IMR-90 (cell line): ENCODE results near the gene ANKLE1. TPM values are rescaled to one million over a fixed set of nuclear protein-coding genes. Genes with fewer than 3 reads are reported as not detected.

Experiments used
- ATAC-seq: fragments of 200-7000 bp; cut with Tn5 transposase; 2 replicates; pipeline ENCODE4 v1.9.1; 2020; ENCODE audit warnings: low read depth, mild to moderate bottlenecking, moderate library complexity
- BruUV-seq: library from RNA; stranded (reverse); fragments of 400-500 nt; replicated peaks from 2 replicates; lab custom pipeline; 2021; lab: Mats Ljungman, UMichigan
- CTCF ChIA-PET: fragments of 300-600 bp; formaldehyde crosslinking; extraction: SDS; loops from one replicate; lab custom pipeline; 2021; ENCODE audit warnings: antibody characterized with exemption; lab: Yijun Ruan, JAX
- POLR2A ChIA-PET: fragments of 300-600 bp; sonication (Branson Sonifier 250); formaldehyde crosslinking; loops from one replicate; lab custom pipeline; 2022; ENCODE audit warnings: antibody characterized with exemption; ENCODE audit not compliant: unreplicated experiment; lab: Charles Lee
- DNase-seq: peaks from one replicate; pipeline ENCODE4 v3.0.0; 2013
- H2AFZ ChIP-seq: replicated peaks from 2 replicates; pipeline ENCODE3; 2013; ENCODE audit warnings: low read length, mild to moderate bottlenecking; ENCODE audit not compliant: poor library complexity
- H2AK5ac ChIP-seq: 2 replicates; pipeline ENCODE4 v1.6.1; 2013; ENCODE audit warnings: low read depth, low read length, inconsistent platforms
- H2AK9ac ChIP-seq: replicated peaks from 2 replicates; pipeline ENCODE3; 2013; ENCODE audit warnings: mild to moderate bottlenecking, low read depth, low read length, moderate library complexity; ENCODE audit not compliant: poor library complexity
- H2BK120ac ChIP-seq: 2 replicates; pipeline ENCODE4 v1.6.1; 2013; ENCODE audit warnings: low read depth, low read length, inconsistent platforms
- H2BK15ac ChIP-seq: 3 replicates; pipeline ENCODE4 v1.6.1; 2013; ENCODE audit warnings: low read depth, low read length, inconsistent platforms
- H2BK20ac ChIP-seq: 2 replicates; pipeline ENCODE4 v1.6.1; 2013; ENCODE audit warnings: low read depth, mild to moderate bottlenecking, inconsistent platforms, low read length, moderate library complexity
- H2BK5ac ChIP-seq: 2 replicates; pipeline ENCODE4 v1.6.1; 2013; ENCODE audit warnings: mild to moderate bottlenecking, low read depth, low read length, inconsistent platforms; ENCODE audit not compliant: poor library complexity, severe bottlenecking
- H3K14ac ChIP-seq: replicated peaks from 2 replicates; pipeline ENCODE4 v1.6.1; 2013; ENCODE audit warnings: low read depth, low read length, inconsistent platforms
- H3K18ac ChIP-seq: 2 replicates; pipeline ENCODE4 v1.6.1; 2013; ENCODE audit warnings: low read depth, low read length, control low read depth
- H3K23ac ChIP-seq: 2 replicates; pipeline ENCODE4 v1.6.1; 2013; ENCODE audit warnings: low read depth, low read length, inconsistent platforms
- H3K27ac ChIP-seq: 2 replicates; pipeline ENCODE4 v1.5.1; 2013; ENCODE audit warnings: mild to moderate bottlenecking, control low read depth, low read length; ENCODE audit not compliant: insufficient read depth
- H3K27me3 ChIP-seq: 2 replicates; pipeline ENCODE4 v1.6.1; 2013; ENCODE audit warnings: low read length; ENCODE audit not compliant: control insufficient read depth, insufficient read depth
- H3K36me3 ChIP-seq: 2 replicates; pipeline ENCODE4 v1.6.1; 2013; ENCODE audit warnings: low read length, mixed read lengths; ENCODE audit not compliant: control insufficient read depth, insufficient read depth
- H3K4ac ChIP-seq: 2 replicates; pipeline ENCODE4 v1.6.1; 2013; ENCODE audit warnings: low read depth, low read length, inconsistent platforms
- H3K4me1 ChIP-seq: 2 replicates; pipeline ENCODE4 v1.6.1; 2013; ENCODE audit warnings: low read length, mixed read lengths; ENCODE audit not compliant: control insufficient read depth, insufficient read depth
- H3K4me2 ChIP-seq: 2 replicates; pipeline ENCODE4 v1.6.1; 2013; ENCODE audit warnings: low read depth, mild to moderate bottlenecking, control low read depth, low read length, moderate library complexity
- H3K4me3 ChIP-seq: 2 replicates; pipeline ENCODE4 v1.5.1; 2013; ENCODE audit warnings: low read depth, mild to moderate bottlenecking, control low read depth, low read length, moderate library complexity; ENCODE audit not compliant: insufficient read depth
- H3K56ac ChIP-seq: 2 replicates; pipeline ENCODE4 v1.6.1; 2013; ENCODE audit warnings: low read length, inconsistent platforms; ENCODE audit not compliant: insufficient read depth; ENCODE audit errors: extremely low read depth
- H3K79me1 ChIP-seq, 2 experiments: 2 replicates each; pipeline ENCODE4 v1.6.1; 2013; ENCODE audit warnings: low read length in 2 of 2, inconsistent platforms in 1 of 2, low read depth in 1 of 2
- H3K9ac ChIP-seq: 2 replicates; pipeline ENCODE4 v1.6.1; 2013; ENCODE audit warnings: low read depth, low read length, control low read depth
- H3K9me1 ChIP-seq: 2 replicates; pipeline ENCODE4 v1.6.1; 2013; ENCODE audit warnings: low read length, inconsistent platforms; ENCODE audit not compliant: insufficient read depth
- H3K9me3 ChIP-seq: 2 replicates; pipeline ENCODE4 v1.6.1; 2013; ENCODE audit warnings: low read length; ENCODE audit not compliant: control insufficient read depth, insufficient read depth
- H4K20me1 ChIP-seq: 2 replicates; pipeline ENCODE4 v1.6.1; 2013; ENCODE audit warnings: low read length, inconsistent platforms; ENCODE audit not compliant: insufficient read depth
- H4K5ac ChIP-seq: 2 replicates; pipeline ENCODE4 v1.6.1; 2013; ENCODE audit warnings: mild to moderate bottlenecking, low read depth, low read length, control low read depth
- H4K8ac ChIP-seq, 2 experiments: 2 replicates each; pipeline ENCODE4 v1.6.1; 2013; ENCODE audit warnings: low read depth in 2 of 2, low read length in 2 of 2, control low read depth in 1 of 2, inconsistent platforms in 1 of 2
- H4K91ac ChIP-seq: 2 replicates; pipeline ENCODE4 v1.6.1; 2013; ENCODE audit warnings: low read depth, low read length, inconsistent platforms; ENCODE audit not compliant: insufficient read depth
- BHLHE40 ChIP-seq: fragments of 150-350 bp; IDR thresholded peaks from 2 replicates; pipeline ENCODE4 v1.6.1; 2016; ENCODE audit warnings: mild to moderate bottlenecking, low read depth, low read length
- CEBPB ChIP-seq: IDR thresholded peaks from 2 replicates; pipeline ENCODE4 v1.6.1; 2012; ENCODE audit warnings: low read depth, low read length, improper control_type of control experiment
- CHD1 ChIP-seq: IDR thresholded peaks from 2 replicates; pipeline ENCODE4 v1.6.1; 2012; ENCODE audit warnings: low read depth, low read length, improper control_type of control experiment
- FOS ChIP-seq: fragments of 150-350 bp; IDR thresholded peaks from 2 replicates; pipeline ENCODE4 v1.6.1; 2016; ENCODE audit warnings: low read depth, low read length
- MAFK ChIP-seq: IDR thresholded peaks from 2 replicates; pipeline ENCODE4 v1.6.1; 2012; ENCODE audit warnings: low read depth, low read length, improper control_type of control experiment
- MAZ ChIP-seq: IDR thresholded peaks from 2 replicates; pipeline ENCODE4 v1.6.1; 2012; ENCODE audit warnings: low read depth, mild to moderate bottlenecking, low read length, improper control_type of control experiment, moderate library complexity, borderline replicate concordance
- MXI1 ChIP-seq: IDR thresholded peaks from 2 replicates; pipeline ENCODE4 v1.6.1; 2012; ENCODE audit warnings: low read depth, mild to moderate bottlenecking, low read length, moderate library complexity, borderline replicate concordance
- NFE2L2 ChIP-seq: fragments of 150-350 bp; IDR thresholded peaks from 2 replicates; pipeline ENCODE4 v1.6.1; 2016; ENCODE audit warnings: low read depth, mild to moderate bottlenecking, low read length
- POLR2A ChIP-seq: IDR thresholded peaks from 2 replicates; pipeline ENCODE4 v1.6.1; 2012; ENCODE audit warnings: mild to moderate bottlenecking, low read depth, low read length
- RAD21 ChIP-seq: IDR thresholded peaks from 2 replicates; pipeline ENCODE4 v1.6.1; 2012; ENCODE audit warnings: low read length, improper control_type of control experiment
- RCOR1 ChIP-seq: IDR thresholded peaks from 2 replicates; pipeline ENCODE4 v1.6.1; 2012; ENCODE audit warnings: mild to moderate bottlenecking, low read length, improper control_type of control experiment; ENCODE audit not compliant: insufficient replicate concordance
- RFX5 ChIP-seq: IDR thresholded peaks from 2 replicates; pipeline ENCODE4 v1.8.0; 2012; ENCODE audit warnings: low read depth, mild to moderate bottlenecking, low read length, moderate library complexity
- SMC3 ChIP-seq: fragments of 150-350 bp; IDR thresholded peaks from 2 replicates; pipeline ENCODE4 v1.6.1; 2016; ENCODE audit warnings: low read depth, mild to moderate bottlenecking, antibody characterized with exemption, low read length, moderate library complexity
- WGBS, 2 experiments: methylation state at CpG; one replicate each; pipeline versions ENCODE4 v1.1.5 to v1.1.7; 2013; ENCODE audit warnings: missing lambda C conversion rate in 2 of 2; ENCODE audit not compliant: insufficient read length in 1 of 2; ENCODE audit errors: extremely low coverage in 2 of 2; 5-methylcytosine and 5-hydroxymethylcytosine counted together
- dilution Hi-C: fragments of 300-500 bp; cut with HindIII; formaldehyde crosslinking; loops from one replicate; pipeline ENCODE4 v1.14.3; 2018; ENCODE audit warnings: low sequenced_read_pairs; ENCODE audit not compliant: unreplicated experiment
- in situ Hi-C: fragments of 300-500 bp; cut with MboI; formaldehyde crosslinking; loops from 3 replicates; pipeline ENCODE4 v1.14.3; 2019; ENCODE audit warnings: low sequenced_read_pairs, inconsistent platforms, mixed read lengths
- intact Hi-C: fragments of 100-400 bp; cut with micrococcal nuclease; formaldehyde crosslinking; loops from 2 replicates; pipeline ENCODE4 v1.10.0; 2022
- polyA plus RNA-seq, 3 experiments: library from polyadenylated mRNA; depleted of rRNA; stranded (reverse); fragments of >200 nt; gene quantifications; 2 replicates each; pipeline ENCODE4 v1.2.3, GENCODE V29; 2012; ENCODE audit warnings: low replicate concordance in 1 of 3
- total RNA-seq: library from RNA; depleted of rRNA; stranded (reverse); fragments of >200 nt; gene quantifications from 2 replicates; pipeline ENCODE4 v1.2.3, GENCODE V29; 2012
- TF ChIP-seq, protein P1 (sequence below): fragments of 150-350 bp; IDR thresholded peaks from 2 replicates; pipeline ENCODE4 v1.6.1; 2017; ENCODE audit warnings: mild to moderate bottlenecking, antibody characterized with exemption, low read length, low read depth
- TF ChIP-seq, protein P2 (sequence below): fragments of 150-350 bp; IDR thresholded peaks from 2 replicates; pipeline ENCODE4 v1.6.1; 2016; ENCODE audit warnings: low read depth, mild to moderate bottlenecking, low read length, moderate library complexity, borderline replicate concordance
- TF ChIP-seq, protein P3 (sequence below): conservative IDR thresholded peaks from 2 replicates; pipeline ENCODE4 v1.5.1; 2012; ENCODE audit warnings: mild to moderate bottlenecking, low read depth, low read length, improper control_type of control experiment

The ANKLE1 gene
- total and polyA plus RNA-seq, 2 of the 4 experiments (the other 2 are of a cell fraction), result under 0.01 to 0.87 TPM

DNA sequence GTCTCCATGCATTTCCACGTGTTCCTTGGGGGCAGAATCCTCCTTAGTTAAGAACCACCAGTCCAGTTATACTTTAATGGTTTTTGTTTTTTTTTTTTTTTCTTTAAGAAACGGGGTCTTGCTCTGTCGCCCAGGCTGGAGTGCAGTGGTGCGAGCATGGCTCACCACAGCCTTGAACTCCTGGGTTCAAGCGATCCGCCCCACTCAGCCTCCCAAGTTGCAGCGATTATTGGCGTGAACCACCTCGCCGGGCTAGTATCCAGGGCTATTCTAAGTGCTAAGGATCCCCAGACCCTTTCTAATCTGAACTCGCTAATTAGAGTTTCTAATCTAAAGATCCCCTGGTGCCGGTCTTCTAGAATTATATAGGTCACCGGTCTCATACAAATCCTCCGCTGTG is 11.9 kb downstream of the ANKLE1 start:
- H4K20me1 ChIP-seq, result 0 out of 2 replicates have a peak, but pooled peaks cover 3% of the 10 kb centered on the region
- no peak overlapping the region for H3K18ac ChIP-seq
- no peak overlapping the region for H2AK5ac ChIP-seq
- ATAC-seq, result no peak
- no peaks in the 10 kb centered on the region for H3K27me3 ChIP-seq
- no peak overlapping the region for H2BK20ac ChIP-seq
- H2BK120ac ChIP-seq, result no peak overlapping the region
- no TSS peak for BruUV-seq
- no peak overlapping the region for H3K4ac ChIP-seq
- ChIA-PET CTCF (interaction anchor here (0.7 kb wide), 1 partner anchor 530 kb away, joined by 3 read pairs; no protein-coding TSS in a partner anchor), POLR2A (no interaction called here)
- H4K91ac ChIP-seq, result no peak overlapping the region
- H2AFZ ChIP-seq, result no peak overlapping the region
- peaks cover 4% of the 10 kb centered on the region for H3K9me1 ChIP-seq
- no peak overlapping the region for H3K23ac ChIP-seq
- H4K5ac ChIP-seq, result no peak overlapping the region
- no peak overlapping the region for H3K14ac ChIP-seq
- intact Hi-C loops (loop anchor here (2.0 kb wide), 1 partner anchor 93 kb away; no protein-coding TSS in a partner anchor), in situ Hi-C loops (no loop called here), dilution Hi-C loops (no loop called here)
- peaks cover 4% of the 10 kb centered on the region for H3K9me3 ChIP-seq
- no peak overlapping the region for H2BK5ac ChIP-seq
- no peak overlapping the region for H2AK9ac ChIP-seq
- no peak overlapping the region for H2BK15ac ChIP-seq
- no peak overlapping the region for H4K8ac ChIP-seq
- TF ChIP-seq RAD21 (no peak), RCOR1 (no peak), FOS (no peak), SMC3 (no peak), NFE2L2 (no peak), BHLHE40 (no peak), CEBPB (no peak), MXI1 (no peak), MAFK (no peak), POLR2A (no peak), CHD1 (no peak), MAZ (no peak), RFX5 (no peak)
- TF ChIP-seq, protein P1, sequence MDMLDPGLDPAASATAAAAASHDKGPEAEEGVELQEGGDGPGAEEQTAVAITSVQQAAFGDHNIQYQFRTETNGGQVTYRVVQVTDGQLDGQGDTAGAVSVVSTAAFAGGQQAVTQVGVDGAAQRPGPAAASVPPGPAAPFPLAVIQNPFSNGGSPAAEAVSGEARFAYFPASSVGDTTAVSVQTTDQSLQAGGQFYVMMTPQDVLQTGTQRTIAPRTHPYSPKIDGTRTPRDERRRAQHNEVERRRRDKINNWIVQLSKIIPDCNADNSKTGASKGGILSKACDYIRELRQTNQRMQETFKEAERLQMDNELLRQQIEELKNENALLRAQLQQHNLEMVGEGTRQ, result no peak
- TF ChIP-seq, protein P2, sequence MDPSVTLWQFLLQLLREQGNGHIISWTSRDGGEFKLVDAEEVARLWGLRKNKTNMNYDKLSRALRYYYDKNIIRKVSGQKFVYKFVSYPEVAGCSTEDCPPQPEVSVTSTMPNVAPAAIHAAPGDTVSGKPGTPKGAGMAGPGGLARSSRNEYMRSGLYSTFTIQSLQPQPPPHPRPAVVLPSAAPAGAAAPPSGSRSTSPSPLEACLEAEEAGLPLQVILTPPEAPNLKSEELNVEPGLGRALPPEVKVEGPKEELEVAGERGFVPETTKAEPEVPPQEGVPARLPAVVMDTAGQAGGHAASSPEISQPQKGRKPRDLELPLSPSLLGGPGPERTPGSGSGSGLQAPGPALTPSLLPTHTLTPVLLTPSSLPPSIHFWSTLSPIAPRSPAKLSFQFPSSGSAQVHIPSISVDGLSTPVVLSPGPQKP, result no peak
- TF ChIP-seq, protein P3, sequence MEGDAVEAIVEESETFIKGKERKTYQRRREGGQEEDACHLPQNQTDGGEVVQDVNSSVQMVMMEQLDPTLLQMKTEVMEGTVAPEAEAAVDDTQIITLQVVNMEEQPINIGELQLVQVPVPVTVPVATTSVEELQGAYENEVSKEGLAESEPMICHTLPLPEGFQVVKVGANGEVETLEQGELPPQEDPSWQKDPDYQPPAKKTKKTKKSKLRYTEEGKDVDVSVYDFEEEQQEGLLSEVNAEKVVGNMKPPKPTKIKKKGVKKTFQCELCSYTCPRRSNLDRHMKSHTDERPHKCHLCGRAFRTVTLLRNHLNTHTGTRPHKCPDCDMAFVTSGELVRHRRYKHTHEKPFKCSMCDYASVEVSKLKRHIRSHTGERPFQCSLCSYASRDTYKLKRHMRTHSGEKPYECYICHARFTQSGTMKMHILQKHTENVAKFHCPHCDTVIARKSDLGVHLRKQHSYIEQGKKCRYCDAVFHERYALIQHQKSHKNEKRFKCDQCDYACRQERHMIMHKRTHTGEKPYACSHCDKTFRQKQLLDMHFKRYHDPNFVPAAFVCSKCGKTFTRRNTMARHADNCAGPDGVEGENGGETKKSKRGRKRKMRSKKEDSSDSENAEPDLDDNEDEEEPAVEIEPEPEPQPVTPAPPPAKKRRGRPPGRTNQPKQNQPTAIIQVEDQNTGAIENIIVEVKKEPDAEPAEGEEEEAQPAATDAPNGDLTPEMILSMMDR, result no peak
- H3K4me3 ChIP-seq, result no peak overlapping the region
- H3K27ac ChIP-seq, result no peak overlapping the region
- H3K4me1 ChIP-seq, result peaks cover 2% of the 10 kb centered on the region; the same call in 1 of the 2 replicates
- peaks cover 9% of the 10 kb centered on the region; the same call in 1 of the 2 replicates for H3K36me3 ChIP-seq
- no peak for DNase-seq
- H3K79me1 ChIP-seq, result peaks cover 0 to 24% of the 10 kb centered on the region in 2 experiments; a peak in 3 of 4 replicates
- no peak overlapping the region for H3K56ac ChIP-seq
- H3K9ac ChIP-seq, result no peak overlapping the region
- H3K4me2 ChIP-seq, result no peak overlapping the region
- 94% methylated on average over 8 of the region's 14 CpGs; no CpG with 5 or more reads in 1 of the 2 experiments for WGBS, 2 experiments
